GM12878 (cell line): ENCODE measurements around the gene NDUFV1.

Source experiments
- EP300 ChIP-seq, 2 experiments: fragments of 150-350 bp in 1 of 2; IDR thresholded peaks; 2 replicates each; pipeline ENCODE4 v1.6.1; 2011 to 2012; ENCODE audit warnings: low read depth in 2 of 2, low read length in 2 of 2, borderline replicate concordance in 1 of 2, improper control_type of control experiment in 1 of 2, inconsistent platforms in 1 of 2; ENCODE audit not compliant: control insufficient read depth in 1 of 2
- HDAC6 ChIP-seq: fragments of 200-600 bp; sonication (generic); IDR thresholded peaks from one replicate; pipeline ENCODE4 v1.8.0; 2017; ENCODE audit warnings: antibody characterized with exemption; ENCODE audit not compliant: unreplicated experiment
- MTA3 ChIP-seq: IDR thresholded peaks from 2 replicates; pipeline ENCODE4 v1.6.1; 2012; ENCODE audit warnings: low read length, inconsistent platforms, borderline replicate concordance
- MXI1 ChIP-seq: fragments of 150-350 bp; IDR thresholded peaks from 2 replicates; pipeline ENCODE4 v1.6.1; 2011; ENCODE audit warnings: low read depth, mild to moderate bottlenecking, inconsistent platforms, low read length, improper control_type of control experiment
- POLR2A ChIP-seq: IDR thresholded peaks from 2 replicates; pipeline ENCODE4 v1.6.1; 2011; ENCODE audit warnings: low read depth, mild to moderate bottlenecking, low read length
- SMC3 ChIP-seq: IDR thresholded peaks from 2 replicates; pipeline ENCODE4 v1.6.1; 2011; ENCODE audit warnings: low read length, improper control_type of control experiment, borderline replicate concordance
- TCF12 ChIP-seq: IDR thresholded peaks from 2 replicates; pipeline ENCODE4 v1.6.1; 2011; ENCODE audit warnings: low read depth, mild to moderate bottlenecking, low read length
- TF ChIP-seq, protein P1 (sequence below), 3 experiments: IDR thresholded peaks in 2 of 3; conservative IDR thresholded peaks in 1 of 3; 2 replicates each; pipeline ENCODE4 v1.5.1; 2011; ENCODE audit warnings: low read depth in 3 of 3, low read length in 3 of 3, mild to moderate bottlenecking in 3 of 3, control low read depth in 2 of 3, moderate library complexity in 2 of 3, inconsistent platforms in 1 of 3, mixed read lengths in 1 of 3; ENCODE audit not compliant: control insufficient read depth in 2 of 3, insufficient read depth in 1 of 3; ENCODE audit errors: extremely low read depth in 1 of 3
- TF ChIP-seq, protein P2 (sequence below): IDR thresholded peaks from 2 replicates; pipeline ENCODE4 v1.6.1; 2011; ENCODE audit warnings: low read depth, low read length, improper control_type of control experiment, borderline replicate concordance

DNA sequence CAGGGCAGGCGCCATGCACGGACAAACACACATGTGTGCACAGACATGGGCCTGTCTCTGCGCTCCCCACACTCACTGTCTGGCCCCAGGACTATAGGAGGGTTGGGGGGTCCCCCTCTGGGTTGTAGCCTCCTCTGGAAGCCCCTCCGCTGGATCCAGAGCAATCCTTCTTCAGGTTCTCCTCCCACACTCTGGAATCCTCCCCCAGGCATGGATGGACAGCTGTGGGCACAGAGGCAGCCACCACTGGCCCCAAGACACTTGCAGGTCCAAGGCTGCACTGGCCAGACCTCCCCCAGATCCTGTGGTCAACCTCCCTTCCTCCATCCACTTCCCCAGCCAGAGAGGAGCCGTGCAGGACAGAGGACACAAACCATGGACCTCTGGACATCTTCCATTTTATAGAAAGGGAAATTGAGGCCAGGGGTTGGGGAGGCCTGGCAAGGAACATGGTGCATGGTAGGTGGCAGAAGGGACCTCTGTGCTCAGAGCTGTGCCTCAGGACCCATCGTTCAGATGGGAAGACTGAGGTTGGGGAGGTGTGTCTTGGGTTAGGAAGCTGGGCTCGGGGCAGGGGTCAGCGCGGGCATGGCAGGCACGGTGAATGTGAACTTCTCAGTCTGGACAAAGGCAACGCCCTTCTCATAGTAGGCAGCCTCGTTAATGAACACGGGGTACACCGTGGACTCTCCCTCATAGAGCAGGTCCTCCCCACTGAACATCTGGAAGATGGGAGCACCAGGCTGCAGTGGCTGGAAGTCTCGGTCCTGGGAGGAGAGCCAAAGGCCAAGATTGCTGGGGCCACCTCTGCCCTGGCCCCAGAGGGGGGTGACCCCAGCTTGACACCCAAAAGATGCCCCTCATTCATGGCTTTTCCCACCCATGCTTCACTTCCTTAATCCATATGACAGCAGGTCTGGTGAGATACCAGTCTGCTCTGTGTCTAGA lies 35.7 kb downstream of the NDUFV1 start:
- TF ChIP-seq, protein P1, sequence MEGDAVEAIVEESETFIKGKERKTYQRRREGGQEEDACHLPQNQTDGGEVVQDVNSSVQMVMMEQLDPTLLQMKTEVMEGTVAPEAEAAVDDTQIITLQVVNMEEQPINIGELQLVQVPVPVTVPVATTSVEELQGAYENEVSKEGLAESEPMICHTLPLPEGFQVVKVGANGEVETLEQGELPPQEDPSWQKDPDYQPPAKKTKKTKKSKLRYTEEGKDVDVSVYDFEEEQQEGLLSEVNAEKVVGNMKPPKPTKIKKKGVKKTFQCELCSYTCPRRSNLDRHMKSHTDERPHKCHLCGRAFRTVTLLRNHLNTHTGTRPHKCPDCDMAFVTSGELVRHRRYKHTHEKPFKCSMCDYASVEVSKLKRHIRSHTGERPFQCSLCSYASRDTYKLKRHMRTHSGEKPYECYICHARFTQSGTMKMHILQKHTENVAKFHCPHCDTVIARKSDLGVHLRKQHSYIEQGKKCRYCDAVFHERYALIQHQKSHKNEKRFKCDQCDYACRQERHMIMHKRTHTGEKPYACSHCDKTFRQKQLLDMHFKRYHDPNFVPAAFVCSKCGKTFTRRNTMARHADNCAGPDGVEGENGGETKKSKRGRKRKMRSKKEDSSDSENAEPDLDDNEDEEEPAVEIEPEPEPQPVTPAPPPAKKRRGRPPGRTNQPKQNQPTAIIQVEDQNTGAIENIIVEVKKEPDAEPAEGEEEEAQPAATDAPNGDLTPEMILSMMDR (IDR thresholded peaks at IDR 0.05 in 2 of 3, conservative IDR thresholded peaks at IDR 0.05 in 1 of 3; ENCODE audit: control insufficient read depth in 2 of 3, extremely low read depth in 1 of 3, insufficient read depth in 1 of 3, low read depth in 3 of 3, low read length in 3 of 3): no peak
- TF ChIP-seq POLR2A: no peak
- no peak for TF ChIP-seq MTA3
- no peak for TF ChIP-seq HDAC6
- no peak for TF ChIP-seq TCF12
- TF ChIP-seq EP300 (IDR thresholded peaks at IDR 0.05; ENCODE audit: borderline replicate concordance in 1 of 2, control insufficient read depth in 1 of 2, low read depth in 2 of 2, low read length in 2 of 2): no peak
- no peak for TF ChIP-seq MXI1
- TF ChIP-seq SMC3: no peak
- TF ChIP-seq, protein P2, sequence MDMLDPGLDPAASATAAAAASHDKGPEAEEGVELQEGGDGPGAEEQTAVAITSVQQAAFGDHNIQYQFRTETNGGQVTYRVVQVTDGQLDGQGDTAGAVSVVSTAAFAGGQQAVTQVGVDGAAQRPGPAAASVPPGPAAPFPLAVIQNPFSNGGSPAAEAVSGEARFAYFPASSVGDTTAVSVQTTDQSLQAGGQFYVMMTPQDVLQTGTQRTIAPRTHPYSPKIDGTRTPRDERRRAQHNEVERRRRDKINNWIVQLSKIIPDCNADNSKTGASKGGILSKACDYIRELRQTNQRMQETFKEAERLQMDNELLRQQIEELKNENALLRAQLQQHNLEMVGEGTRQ: no peak
